ENCODE data around the gene FAM20A. TPM values are rescaled to one million over a fixed set of nuclear protein-coding genes. Genes with fewer than 3 reads are reported as not detected.

The FAM20A gene
- total RNA-seq, 1 experiment from 2014 or later: not detected

DNA sequence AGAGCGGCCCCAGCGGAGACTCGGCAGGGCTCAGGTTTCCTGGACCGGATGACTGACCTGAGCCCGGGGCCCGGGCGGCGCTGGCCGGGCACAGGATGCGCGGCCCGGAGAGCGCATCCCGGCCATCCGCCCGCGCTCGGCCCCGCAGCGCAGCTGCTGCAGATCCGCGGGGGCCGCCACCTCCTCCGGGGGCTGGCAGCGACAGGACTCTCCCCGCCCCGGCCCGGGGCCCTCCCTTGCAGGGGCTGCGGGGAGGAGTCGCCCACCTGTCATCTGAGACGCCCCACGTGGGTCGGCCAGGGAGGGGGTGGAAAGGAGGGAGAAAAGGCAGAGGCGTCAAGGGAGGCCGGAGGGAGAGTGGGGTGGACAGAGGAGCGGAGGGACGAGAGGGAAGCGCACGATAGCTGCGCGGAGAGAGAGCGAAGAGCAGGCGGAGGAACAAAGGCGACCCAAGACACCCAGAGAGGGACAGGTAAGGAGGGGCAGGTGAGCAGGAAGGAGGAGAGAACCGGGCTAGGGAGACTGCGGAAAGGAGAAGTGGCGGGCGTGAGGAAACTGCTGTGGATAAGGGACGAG is 89.4 kb downstream of the FAM20A start:
- ATAC-seq (peak; percentile 73), DNase-seq (ENCODE audit: low read depth, low spot score) (peak; percentile 80)
- ChIA-PET CTCF (interaction anchor here (1.0 to 1.4 kb wide), 3 partner anchors 14 to 263 kb away, joined by 3 read pairs; no protein-coding TSS in a partner anchor), POLR2A (interaction anchor here (0.8 to 2.4 kb wide), 4 partner anchors 9 to 23 kb away, joined by 3 to 9 read pairs (median 3); no protein-coding TSS in a partner anchor), RAD21 (ENCODE audit: low non-redundant PET in 1 of 2, low total read pairs in 2 of 2, uncharacterized antibody in 2 of 2, unreplicated experiment in 2 of 2) (no interaction called here)
- intact Hi-C loops (cut with micrococcal nuclease): loop anchor here (1.0 to 2.0 kb wide), 2 partner anchors 16 to 45 kb away; no protein-coding TSS in a partner anchor
- Histone ChIP-seq H3K4me3 (replicated peaks in 1 of 2; ENCODE audit: low read depth in 1 of 2, low read length in 2 of 2) (peak overlapping the region; percentile 85 to 88), H3K4me1 (ENCODE audit: control insufficient read depth in 1 of 2, insufficient read depth in 2 of 2, low read length in 2 of 2) (peaks cover 15 to 35% of the 10 kb centered on the region in 2 experiments), H3K27me3 (ENCODE audit: insufficient read depth, low read length) (no peaks in the 10 kb centered on the region), H3K79me2 (ENCODE audit: insufficient read depth, low read length) (peaks cover 42% of the 10 kb centered on the region), H3K9me2 (ENCODE audit: insufficient read depth) (no peaks in the 10 kb centered on the region), H3K36me3 (ENCODE audit: control insufficient read depth in 1 of 2, insufficient read depth in 2 of 2, low read length in 2 of 2) (peaks cover 15 to 17% of the 10 kb centered on the region in 2 experiments), H3K9ac (ENCODE audit: low read length) (peak overlapping the region; percentile 85), H3K4me2 (ENCODE audit: low read length) (peak overlapping the region; percentile 84), H3K27ac (ENCODE audit: low read depth, low read length) (peak overlapping the region; percentile 86), H4K20me1 (ENCODE audit: insufficient read depth) (0 out of 2 replicates have a peak, but pooled peaks cover 4% of the 10 kb centered on the region), H2AFZ (ENCODE audit: low read depth, low read length, poor library complexity, severe bottlenecking) (peak overlapping the region; percentile 76), H3K9me3 (ENCODE audit: control insufficient read depth in 1 of 2, insufficient read depth in 1 of 2, low read depth in 1 of 2, low read length in 2 of 2) (no peaks in the 10 kb centered on the region)
- BruUV-seq (replicated peaks): no TSS peak
- TF ChIP-seq, protein P1, sequence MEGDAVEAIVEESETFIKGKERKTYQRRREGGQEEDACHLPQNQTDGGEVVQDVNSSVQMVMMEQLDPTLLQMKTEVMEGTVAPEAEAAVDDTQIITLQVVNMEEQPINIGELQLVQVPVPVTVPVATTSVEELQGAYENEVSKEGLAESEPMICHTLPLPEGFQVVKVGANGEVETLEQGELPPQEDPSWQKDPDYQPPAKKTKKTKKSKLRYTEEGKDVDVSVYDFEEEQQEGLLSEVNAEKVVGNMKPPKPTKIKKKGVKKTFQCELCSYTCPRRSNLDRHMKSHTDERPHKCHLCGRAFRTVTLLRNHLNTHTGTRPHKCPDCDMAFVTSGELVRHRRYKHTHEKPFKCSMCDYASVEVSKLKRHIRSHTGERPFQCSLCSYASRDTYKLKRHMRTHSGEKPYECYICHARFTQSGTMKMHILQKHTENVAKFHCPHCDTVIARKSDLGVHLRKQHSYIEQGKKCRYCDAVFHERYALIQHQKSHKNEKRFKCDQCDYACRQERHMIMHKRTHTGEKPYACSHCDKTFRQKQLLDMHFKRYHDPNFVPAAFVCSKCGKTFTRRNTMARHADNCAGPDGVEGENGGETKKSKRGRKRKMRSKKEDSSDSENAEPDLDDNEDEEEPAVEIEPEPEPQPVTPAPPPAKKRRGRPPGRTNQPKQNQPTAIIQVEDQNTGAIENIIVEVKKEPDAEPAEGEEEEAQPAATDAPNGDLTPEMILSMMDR (IDR thresholded peaks at IDR 0.05 in 2 of 3, conservative IDR thresholded peaks at IDR 0.05 in 1 of 3; ENCODE audit: borderline replicate concordance in 1 of 3, insufficient read depth in 1 of 3, low read depth in 2 of 3, low read length in 2 of 3): no peak; a peak in 1 of 6 replicates
- TF ChIP-seq EZH2phosphoT487 (IDR thresholded peaks at IDR 0.05; ENCODE audit: borderline replicate concordance) (no peak), YY1 (IDR thresholded peaks at IDR 0.05; ENCODE audit: extremely low read depth, insufficient replicate concordance, low read depth, low read length) (no peak), POLR2A (IDR thresholded peaks at IDR 0.05; ENCODE audit: borderline replicate concordance, extremely low read depth, insufficient read depth, insufficient read length) (no peak), CEBPB (IDR thresholded peaks at IDR 0.05; ENCODE audit: low read depth) (no peak), CBX3 (IDR thresholded peaks at IDR 0.05; ENCODE audit: low read depth) (no peak), SP1 (IDR thresholded peaks at IDR 0.05; ENCODE audit: low read depth) (no peak), EZH2 (IDR thresholded peaks at IDR 0.05) (no peak), EGR1 (IDR thresholded peaks at IDR 0.05; ENCODE audit: low read depth) (peak; percentile 84), FOSL1 (IDR thresholded peaks at IDR 0.05; ENCODE audit: low read depth) (no peak), RAD21 (IDR thresholded peaks at IDR 0.05; ENCODE audit: low read depth) (no peak), TCF7L2 (IDR thresholded peaks at IDR 0.05; ENCODE audit: borderline replicate concordance, extremely low read depth, insufficient read depth, insufficient read length) (peak; percentile 99), SRF (IDR thresholded peaks at IDR 0.05; ENCODE audit: low read depth) (no peak), POLR2AphosphoS5 (IDR thresholded peaks at IDR 0.05; ENCODE audit: low read depth, low read length) (no peak; the same call in 1 of the 2 replicates), ZFX (IDR thresholded peaks at IDR 0.05) (peak; percentile 84), ELF1 (IDR thresholded peaks at IDR 0.05; ENCODE audit: borderline replicate concordance, low read depth) (no peak)
- TF ChIP-seq, protein P2, sequence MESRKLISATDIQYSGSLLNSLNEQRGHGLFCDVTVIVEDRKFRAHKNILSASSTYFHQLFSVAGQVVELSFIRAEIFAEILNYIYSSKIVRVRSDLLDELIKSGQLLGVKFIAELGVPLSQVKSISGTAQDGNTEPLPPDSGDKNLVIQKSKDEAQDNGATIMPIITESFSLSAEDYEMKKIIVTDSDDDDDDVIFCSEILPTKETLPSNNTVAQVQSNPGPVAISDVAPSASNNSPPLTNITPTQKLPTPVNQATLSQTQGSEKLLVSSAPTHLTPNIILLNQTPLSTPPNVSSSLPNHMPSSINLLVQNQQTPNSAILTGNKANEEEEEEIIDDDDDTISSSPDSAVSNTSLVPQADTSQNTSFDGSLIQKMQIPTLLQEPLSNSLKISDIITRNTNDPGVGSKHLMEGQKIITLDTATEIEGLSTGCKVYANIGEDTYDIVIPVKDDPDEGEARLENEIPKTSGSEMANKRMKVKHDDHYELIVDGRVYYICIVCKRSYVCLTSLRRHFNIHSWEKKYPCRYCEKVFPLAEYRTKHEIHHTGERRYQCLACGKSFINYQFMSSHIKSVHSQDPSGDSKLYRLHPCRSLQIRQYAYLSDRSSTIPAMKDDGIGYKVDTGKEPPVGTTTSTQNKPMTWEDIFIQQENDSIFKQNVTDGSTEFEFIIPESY (IDR thresholded peaks at IDR 0.05; ENCODE audit: extremely low read depth, insufficient replicate concordance, low read length): no peak
- TF ChIP-seq, protein P3, sequence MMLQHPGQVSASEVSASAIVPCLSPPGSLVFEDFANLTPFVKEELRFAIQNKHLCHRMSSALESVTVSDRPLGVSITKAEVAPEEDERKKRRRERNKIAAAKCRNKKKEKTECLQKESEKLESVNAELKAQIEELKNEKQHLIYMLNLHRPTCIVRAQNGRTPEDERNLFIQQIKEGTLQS (IDR thresholded peaks at IDR 0.05): no peak
- TF ChIP-seq, protein P4, sequence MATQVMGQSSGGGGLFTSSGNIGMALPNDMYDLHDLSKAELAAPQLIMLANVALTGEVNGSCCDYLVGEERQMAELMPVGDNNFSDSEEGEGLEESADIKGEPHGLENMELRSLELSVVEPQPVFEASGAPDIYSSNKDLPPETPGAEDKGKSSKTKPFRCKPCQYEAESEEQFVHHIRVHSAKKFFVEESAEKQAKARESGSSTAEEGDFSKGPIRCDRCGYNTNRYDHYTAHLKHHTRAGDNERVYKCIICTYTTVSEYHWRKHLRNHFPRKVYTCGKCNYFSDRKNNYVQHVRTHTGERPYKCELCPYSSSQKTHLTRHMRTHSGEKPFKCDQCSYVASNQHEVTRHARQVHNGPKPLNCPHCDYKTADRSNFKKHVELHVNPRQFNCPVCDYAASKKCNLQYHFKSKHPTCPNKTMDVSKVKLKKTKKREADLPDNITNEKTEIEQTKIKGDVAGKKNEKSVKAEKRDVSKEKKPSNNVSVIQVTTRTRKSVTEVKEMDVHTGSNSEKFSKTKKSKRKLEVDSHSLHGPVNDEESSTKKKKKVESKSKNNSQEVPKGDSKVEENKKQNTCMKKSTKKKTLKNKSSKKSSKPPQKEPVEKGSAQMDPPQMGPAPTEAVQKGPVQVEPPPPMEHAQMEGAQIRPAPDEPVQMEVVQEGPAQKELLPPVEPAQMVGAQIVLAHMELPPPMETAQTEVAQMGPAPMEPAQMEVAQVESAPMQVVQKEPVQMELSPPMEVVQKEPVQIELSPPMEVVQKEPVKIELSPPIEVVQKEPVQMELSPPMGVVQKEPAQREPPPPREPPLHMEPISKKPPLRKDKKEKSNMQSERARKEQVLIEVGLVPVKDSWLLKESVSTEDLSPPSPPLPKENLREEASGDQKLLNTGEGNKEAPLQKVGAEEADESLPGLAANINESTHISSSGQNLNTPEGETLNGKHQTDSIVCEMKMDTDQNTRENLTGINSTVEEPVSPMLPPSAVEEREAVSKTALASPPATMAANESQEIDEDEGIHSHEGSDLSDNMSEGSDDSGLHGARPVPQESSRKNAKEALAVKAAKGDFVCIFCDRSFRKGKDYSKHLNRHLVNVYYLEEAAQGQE (IDR thresholded peaks at IDR 0.05; ENCODE audit: low read depth): no peak
- TF ChIP-seq, protein P5, sequence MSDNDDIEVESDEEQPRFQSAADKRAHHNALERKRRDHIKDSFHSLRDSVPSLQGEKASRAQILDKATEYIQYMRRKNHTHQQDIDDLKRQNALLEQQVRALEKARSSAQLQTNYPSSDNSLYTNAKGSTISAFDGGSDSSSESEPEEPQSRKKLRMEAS (IDR thresholded peaks at IDR 0.05): peak; percentile 97

Measured in HCT116 (cell line).